DMS53 treated with DMSO at 0.1 percent for 48 hours (cell line): ENCODE data around the gene SEC24D.
"Not testable (repeated sequence)": the region's sequence is repeated elsewhere in the genome, so short reads cannot be mapped to it uniquely, and the experiment has no call there.

Experiments used
- DNase-seq: peaks from one replicate; lab custom pipeline; 2025; ENCODE audit not compliant: unreplicated experiment; lab: John Stamatoyannopoulos, UW

SEC24D gene

GRCh38 chr4:118814058-118814457 lies 21.9 kb downstream of the SEC24D start:
- DNase-seq, result no peak

- no peak for DNase-seq
Measured at GRCh38 chr4:118813561-118813960, 22.4 kb downstream of the SEC24D start.

- no peak for DNase-seq
Measured at GRCh38 chr4:118811832-118812231, 24.1 kb downstream of the SEC24D start.

- DNase-seq, result no peak
Measured at GRCh38 chr4:118810991-118811764, 24.7 kb downstream of the SEC24D start.

GRCh38 chr4:118807659-118808058 lies 28.3 kb downstream of the SEC24D start:
- no peak for DNase-seq

GRCh38 chr4:118803253-118803652 lies 32.7 kb downstream of the SEC24D start:
- no peak for DNase-seq

- no peak for DNase-seq
Measured at GRCh38 chr4:118801895-118802575, 33.9 kb downstream of the SEC24D start.

GRCh38 chr4:118799231-118799942 lies 36.5 kb downstream of the SEC24D start:
- no peak for DNase-seq

- no peak for DNase-seq
Measured at GRCh38 chr4:118798658-118799057, 37.3 kb downstream of the SEC24D start.

- DNase-seq, result no peak
Measured at GRCh38 chr4:118797558-118798142, 38.3 kb downstream of the SEC24D start.

- not testable (repeated sequence) for DNase-seq
Measured at GRCh38 chr4:118791690-118792446, 44.1 kb downstream of the SEC24D start.

GRCh38 chr4:118790544-118790943 lies 45.4 kb downstream of the SEC24D start:
- DNase-seq, result no peak

- no peak for DNase-seq
Measured at GRCh38 chr4:118788911-118789310, 47.0 kb downstream of the SEC24D start.

GRCh38 chr4:118787844-118788380 lies 48.0 kb downstream of the SEC24D start:
- no peak for DNase-seq

GRCh38 chr4:118784776-118785175 lies 51.1 kb downstream of the SEC24D start:
- no peak for DNase-seq

- DNase-seq, result no peak
Measured at GRCh38 chr4:118783887-118784286, 52.0 kb downstream of the SEC24D start.

GRCh38 chr4:118782886-118783285 lies 53.0 kb downstream of the SEC24D start:
- not testable (repeated sequence) for DNase-seq

GRCh38 chr4:118777649-118778048 lies 58.3 kb downstream of the SEC24D start:
- not testable (repeated sequence) for DNase-seq

- DNase-seq, result not testable (repeated sequence)
Measured at GRCh38 chr4:118776955-118777640, 58.8 kb downstream of the SEC24D start.
